GM18861 (cell line): ENCODE data around the gene HSD17B4.
"Not testable (repeated sequence)": the region's sequence is repeated elsewhere in the genome, so short reads cannot be mapped to it uniquely, and the experiment has no call there.

Experiments used
- ATAC-seq: cut with Tn5 transposase; IDR thresholded peaks from one replicate; pipeline ENCODE4 v1.9.1; 2021; ENCODE audit not compliant: unreplicated experiment

Gene HSD17B4

DNA sequence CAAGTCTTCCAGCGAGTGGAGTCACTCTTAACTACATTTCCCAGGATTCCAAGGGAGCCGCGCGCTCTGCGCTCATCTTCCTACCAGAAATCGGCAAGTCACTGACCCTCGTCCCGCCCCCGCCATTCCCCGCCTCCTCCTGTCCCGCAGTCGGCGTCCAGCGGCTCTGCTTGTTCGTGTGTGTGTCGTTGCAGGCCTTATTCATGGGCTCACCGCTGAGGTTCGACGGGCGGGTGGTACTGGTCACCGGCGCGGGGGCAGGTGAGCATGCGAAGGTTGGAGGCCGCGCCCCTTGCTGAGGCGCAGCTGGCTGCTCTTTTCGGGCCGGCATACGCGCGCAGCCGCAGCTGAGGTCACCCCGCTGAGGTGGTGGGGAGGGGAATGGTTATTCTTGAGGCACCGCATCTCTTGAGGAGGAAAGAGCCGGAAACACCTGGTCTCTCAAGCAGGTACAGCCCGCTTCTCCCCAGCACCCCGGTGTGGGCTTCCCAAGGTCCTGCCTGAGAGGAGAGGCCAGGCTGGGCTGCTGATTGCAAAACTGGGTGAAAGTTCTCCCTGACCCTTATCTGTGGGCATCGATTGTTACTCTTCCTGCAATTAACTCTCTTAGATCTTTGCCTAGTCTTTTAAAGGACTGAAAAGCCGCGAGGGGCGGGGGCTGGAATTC lies at the start of gene HSD17B4:
Gene HSD17B4, plus strand, starts transcription at position 125 of the 667 bp plus-strand sequence. Its CDS starts 79 bp downstream, at position 204.
- peak; percentile 87 for ATAC-seq

DNA sequence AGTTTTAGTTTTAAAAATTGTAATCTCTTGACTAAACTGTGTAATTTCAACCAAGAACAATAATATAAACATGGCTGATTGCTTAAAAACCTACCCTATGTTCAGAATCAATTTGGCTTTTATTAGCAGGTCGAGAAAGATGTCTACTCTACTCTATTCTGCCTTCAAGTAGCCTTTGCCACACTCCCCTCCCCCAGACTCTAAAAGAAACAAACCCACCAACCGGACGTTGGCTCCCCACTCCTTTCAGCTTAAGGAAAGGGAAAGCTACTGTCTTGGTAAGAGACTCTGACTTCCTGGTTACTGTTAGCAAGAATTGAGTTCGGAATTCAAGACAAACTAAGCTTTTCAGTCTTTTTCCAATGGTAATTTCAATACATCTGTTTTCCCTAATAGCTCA lies 49.7 kb upstream of the HSD17B4 start:
- ATAC-seq, result no peak

- no peak for ATAC-seq
Measured at GRCh38 chr5:119404033-119404432, 48.3 kb upstream of the HSD17B4 start.

DNA sequence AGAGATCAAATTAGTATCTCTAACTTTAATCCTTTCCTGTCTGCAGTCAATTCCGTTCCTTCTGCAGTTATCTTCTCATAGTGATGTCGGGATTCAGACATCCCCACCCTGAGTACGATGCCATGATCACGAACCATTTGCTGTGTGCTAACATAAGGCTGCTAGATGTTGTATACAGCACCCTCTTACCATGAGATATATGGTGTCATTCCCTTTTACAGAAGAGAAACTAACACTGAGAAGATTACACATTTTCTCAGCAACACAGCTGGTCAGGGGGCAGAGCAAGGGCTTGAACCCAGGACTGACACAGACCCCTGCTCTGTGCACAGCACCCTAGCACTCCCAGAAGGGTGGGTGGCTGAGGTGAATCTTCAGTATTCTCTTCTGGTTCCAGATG lies 46.9 kb upstream of the HSD17B4 start:
- no peak for ATAC-seq

DNA sequence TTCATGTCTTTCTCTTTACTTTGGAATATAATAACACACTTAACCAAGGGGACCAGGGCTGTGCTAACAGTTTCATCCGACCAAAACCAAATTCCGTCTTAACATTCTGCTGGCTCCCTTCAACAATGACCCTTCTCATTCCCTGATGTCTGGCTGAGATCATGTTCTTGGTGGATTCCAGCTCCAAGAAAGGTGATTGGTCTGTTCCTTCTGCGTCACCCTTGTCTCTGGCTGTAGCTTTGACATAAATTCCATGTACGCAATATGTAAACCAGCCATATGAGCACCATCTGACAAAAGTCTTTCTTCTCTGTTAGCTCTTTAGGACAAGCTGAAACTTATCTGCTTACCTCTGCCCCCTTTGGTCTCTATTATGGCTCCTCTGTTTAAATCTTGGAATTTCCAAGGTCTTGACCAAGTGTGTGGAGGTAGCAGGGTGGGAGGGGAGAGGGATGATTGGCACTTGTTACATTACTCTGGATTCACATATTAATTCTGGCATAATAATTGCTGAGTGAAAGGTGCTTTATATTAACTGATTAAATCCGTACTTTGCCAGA lies 45.7 kb upstream of the HSD17B4 start:
- no peak for ATAC-seq

GRCh38 chr5:119409235-119409815 lies 43.0 kb upstream of the HSD17B4 start:
- no peak for ATAC-seq

DNA sequence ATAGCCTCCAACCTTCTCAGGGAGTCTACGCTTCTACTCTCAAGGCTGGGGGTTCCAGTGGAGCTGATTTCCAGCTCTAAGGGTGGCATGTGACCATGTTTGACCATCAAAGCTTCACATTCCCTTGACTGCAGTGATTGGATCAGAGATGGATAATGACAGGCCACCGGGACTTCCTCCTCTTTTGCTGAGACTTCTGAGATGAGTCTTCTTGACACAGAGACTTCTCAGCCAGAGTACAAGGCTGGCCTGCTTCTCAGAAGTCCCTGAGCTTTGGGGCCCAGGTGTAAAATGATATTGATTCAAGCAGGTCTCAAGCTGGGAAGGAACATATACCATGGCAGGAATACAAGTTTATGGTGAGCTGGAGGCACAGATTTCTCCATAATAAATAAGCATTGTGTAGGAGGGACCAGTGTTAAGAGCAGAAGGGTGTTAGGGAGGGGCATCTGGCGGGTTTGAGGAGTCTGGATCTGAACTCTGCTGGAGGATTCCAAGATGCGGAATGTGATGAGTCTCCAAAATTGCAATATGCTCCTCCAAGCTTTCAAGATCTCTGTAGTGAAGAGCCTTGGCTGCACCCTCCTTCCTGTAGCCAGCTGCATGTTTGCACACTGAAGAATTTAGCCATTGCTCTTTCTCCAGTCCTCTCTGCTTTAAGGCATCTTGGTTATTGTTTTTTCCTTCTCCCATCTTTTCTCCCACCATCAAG lies 41.7 kb upstream of the HSD17B4 start:
- no peak for ATAC-seq

DNA sequence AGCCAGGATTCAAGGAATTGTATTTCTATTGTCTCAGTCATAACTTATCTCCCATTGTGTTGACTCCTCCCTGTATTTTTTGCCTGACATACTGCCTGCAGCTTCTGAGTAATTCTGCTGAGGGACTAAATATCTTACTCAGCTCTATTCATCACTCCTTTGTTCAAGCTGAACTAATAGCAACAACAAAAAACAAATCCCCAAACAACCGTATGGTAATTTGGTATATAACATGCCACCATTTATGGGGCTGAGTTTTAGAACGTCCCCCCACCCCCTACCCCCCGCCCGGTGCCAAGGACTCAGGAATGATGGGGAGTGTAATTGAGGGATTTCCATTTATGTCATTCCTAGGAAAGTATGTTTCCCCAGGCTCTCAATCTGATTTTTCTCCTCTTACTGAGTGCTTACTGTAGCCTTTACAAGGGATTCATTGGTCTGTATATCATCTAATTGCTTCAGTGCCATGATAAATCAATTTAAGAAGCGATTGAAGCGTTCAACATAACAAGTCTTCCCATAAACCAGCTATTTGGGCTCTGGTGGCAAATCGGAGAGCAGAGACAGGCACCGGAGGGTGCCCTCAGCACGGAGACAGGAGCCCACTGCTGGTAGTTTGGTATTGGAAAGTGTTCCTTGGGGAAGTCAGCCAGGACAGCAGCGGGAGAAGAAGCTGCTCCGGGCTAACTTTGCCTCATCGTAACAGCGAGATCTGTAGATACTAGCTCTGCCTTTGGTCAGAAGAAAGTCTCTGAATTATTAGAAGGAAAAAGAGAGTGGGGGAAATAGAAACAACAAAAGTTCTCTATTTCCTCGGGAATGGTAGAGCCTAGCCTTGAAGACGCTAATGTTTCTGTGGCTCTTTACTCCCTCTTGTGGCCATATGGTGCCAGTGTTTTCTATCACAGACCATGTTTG lies 40.7 kb upstream of the HSD17B4 start:
- peak; percentile 68 for ATAC-seq

DNA sequence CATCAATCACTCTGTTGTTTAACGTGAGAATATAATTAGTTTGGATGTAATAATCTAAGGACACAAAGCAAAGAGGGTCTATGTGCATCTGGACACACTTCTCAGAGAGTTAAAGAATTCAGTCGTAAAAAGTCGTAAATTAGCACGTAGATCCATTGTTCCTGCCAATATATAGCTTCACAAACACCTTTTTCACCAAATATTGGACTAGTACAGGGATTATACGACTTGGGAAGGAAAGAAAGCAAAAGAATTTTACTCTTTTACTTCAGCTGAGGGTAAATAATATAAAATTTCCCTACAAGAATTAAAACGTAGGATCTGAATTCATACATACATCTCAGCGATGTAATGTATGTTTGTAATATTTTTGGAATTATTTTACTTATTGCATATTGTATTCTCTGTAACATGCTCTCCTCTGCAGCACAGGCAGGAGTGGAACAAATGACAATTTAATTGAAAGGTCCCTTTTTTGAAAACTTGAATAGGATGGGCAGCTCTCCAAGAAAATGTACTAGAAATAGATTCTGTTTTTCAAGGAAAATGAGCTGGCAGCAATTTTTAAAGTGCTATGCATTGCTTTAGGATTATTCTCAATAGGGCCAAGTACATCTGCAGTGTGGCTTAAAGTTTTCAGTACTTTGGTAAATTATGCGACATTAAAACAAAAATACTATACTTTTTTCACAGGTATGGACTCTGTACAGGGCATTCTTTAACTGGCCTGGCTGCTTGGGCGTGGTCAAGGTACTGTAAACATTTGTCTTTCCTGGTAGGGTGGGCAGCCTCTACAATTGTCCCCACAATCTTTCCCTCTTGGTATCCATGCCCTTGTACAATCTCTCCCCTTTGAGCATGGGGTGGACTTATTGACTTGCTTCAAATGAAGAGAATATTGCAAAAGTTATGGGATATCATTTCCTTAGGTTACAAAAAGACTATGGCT lies 39.7 kb upstream of the HSD17B4 start:
- no peak for ATAC-seq

GRCh38 chr5:119414124-119414734 lies 38.1 kb upstream of the HSD17B4 start:
- peak; percentile 40 for ATAC-seq

GRCh38 chr5:119417891-119418605 lies 34.2 kb upstream of the HSD17B4 start:
- ATAC-seq, result no peak

- peak; percentile 70 for ATAC-seq
Measured at GRCh38 chr5:119418606-119419100, 33.6 kb upstream of the HSD17B4 start.

GRCh38 chr5:119420169-119420568 lies 32.1 kb upstream of the HSD17B4 start:
- ATAC-seq, result no peak

- ATAC-seq, result no peak
Measured at GRCh38 chr5:119426057-119426456, 26.2 kb upstream of the HSD17B4 start.

DNA sequence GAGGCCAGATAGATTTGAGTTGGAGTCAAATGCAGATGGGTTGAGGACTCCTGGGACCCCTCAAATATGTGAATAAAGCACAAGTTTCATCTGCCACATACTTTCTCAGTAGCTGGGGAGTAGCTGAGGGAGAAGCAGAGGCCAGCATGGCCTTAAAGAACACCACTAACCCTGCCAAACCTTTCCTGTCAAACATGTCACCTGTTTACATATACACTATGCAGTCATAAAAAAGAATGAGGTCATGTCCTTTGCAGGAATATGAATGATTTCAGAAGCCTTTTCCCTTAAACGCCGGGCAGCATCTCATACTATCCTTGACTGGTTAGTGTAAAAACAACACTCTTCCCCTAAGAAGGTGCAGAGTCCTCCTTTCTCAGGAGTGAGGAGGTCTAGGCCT lies 25.2 kb upstream of the HSD17B4 start:
- ATAC-seq, result no peak

DNA sequence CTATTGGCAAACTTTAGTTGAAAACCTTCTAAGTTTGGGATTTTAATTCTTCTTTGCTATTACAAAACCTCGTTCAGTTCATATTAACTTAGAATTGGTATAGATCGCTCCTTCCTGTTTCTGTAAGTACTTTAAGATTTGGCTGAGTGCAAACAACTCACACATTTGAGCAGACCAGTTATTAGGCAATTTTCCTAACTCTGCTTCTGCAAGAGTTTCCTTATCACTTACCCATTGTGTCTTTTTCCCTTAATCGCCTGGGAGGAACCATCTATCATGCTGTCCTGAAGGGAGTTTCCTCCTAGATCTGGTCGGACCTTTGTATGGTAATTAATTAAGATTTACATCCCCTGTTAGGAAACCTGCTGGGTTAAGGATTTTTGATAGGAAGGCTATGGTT lies 24.7 kb upstream of the HSD17B4 start:
- ATAC-seq, result not testable (repeated sequence)

DNA sequence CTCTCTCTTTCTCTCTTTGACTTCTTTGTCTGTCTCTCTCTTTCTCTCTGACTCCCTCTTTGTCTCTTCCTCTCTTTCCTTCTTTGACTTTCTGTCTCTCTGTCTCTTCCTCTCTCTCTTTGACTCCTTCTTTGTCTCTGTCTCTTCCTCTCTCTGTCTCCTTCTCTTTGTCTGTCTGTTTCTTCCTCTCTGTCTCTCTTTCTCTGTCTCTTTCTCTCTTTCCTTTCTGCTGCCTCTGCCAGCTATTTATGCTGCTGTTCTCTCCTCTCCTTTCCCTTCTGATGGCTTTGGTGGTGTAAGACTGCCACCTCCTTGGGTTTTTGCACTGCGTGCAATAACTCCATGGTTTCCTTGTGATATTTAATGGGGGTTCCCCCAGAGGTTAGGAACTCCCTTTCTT lies 24.1 kb upstream of the HSD17B4 start:
- not testable (repeated sequence) for ATAC-seq

- ATAC-seq, result not testable (repeated sequence)
Measured at GRCh38 chr5:119428574-119428973, 23.7 kb upstream of the HSD17B4 start.
